IMR-90 (cell line): ENCODE results near the gene MAGI1.

Source experiments
- RAD21 ChIP-seq: IDR thresholded peaks from 2 replicates; pipeline ENCODE4 v1.6.1; 2012; ENCODE audit warnings: low read length, improper control_type of control experiment
- TF ChIP-seq, protein P1 (sequence below): conservative IDR thresholded peaks from 2 replicates; pipeline ENCODE4 v1.5.1; 2012; ENCODE audit warnings: mild to moderate bottlenecking, low read depth, low read length, improper control_type of control experiment

GRCh38 chr3:65979731-65980130 is 59.0 kb downstream of the MAGI1 start:
- TF ChIP-seq, protein P1, sequence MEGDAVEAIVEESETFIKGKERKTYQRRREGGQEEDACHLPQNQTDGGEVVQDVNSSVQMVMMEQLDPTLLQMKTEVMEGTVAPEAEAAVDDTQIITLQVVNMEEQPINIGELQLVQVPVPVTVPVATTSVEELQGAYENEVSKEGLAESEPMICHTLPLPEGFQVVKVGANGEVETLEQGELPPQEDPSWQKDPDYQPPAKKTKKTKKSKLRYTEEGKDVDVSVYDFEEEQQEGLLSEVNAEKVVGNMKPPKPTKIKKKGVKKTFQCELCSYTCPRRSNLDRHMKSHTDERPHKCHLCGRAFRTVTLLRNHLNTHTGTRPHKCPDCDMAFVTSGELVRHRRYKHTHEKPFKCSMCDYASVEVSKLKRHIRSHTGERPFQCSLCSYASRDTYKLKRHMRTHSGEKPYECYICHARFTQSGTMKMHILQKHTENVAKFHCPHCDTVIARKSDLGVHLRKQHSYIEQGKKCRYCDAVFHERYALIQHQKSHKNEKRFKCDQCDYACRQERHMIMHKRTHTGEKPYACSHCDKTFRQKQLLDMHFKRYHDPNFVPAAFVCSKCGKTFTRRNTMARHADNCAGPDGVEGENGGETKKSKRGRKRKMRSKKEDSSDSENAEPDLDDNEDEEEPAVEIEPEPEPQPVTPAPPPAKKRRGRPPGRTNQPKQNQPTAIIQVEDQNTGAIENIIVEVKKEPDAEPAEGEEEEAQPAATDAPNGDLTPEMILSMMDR: no peak
- no peak for TF ChIP-seq RAD21
